Measurements from ENCODE around the gene ITGB8.

DNA sequence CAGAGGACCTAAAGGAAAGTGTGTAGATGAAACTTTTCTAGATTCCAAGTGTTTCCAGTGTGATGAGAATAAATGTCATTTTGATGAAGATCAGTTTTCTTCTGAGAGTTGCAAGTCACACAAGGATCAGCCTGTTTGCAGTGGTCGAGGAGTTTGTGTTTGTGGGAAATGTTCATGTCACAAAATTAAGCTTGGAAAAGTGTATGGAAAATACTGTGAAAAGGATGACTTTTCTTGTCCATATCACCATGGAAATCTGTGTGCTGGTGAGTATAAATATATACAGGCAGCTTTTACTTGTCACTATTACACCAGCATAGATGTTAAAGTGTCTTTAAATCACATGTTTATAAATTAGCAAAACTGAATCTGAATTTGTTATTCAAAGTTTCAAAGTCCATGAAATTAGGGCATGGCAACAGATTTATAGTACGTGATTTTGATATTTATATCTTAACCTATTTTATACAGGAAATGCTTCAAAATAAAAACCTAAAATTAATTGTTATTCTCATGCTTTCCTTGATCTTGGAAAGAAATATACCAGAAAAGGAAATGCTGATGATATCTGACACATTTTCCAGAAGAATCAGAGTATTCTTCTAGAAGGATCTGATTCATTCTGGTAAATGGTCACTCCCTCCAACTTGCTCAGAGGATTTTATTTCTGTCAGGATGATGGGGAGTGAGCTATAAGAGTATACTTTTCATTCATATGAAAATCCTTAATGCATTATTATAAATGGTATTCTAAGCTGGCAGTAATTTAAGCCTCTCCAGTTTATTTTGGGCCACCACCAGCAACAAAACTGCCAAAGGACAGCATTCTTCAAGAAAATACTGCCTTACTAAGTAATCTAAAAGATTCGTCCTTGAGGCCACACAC, 71.4 kb downstream of the ITGB8 start:
- TF ChIP-seq, protein P1, sequence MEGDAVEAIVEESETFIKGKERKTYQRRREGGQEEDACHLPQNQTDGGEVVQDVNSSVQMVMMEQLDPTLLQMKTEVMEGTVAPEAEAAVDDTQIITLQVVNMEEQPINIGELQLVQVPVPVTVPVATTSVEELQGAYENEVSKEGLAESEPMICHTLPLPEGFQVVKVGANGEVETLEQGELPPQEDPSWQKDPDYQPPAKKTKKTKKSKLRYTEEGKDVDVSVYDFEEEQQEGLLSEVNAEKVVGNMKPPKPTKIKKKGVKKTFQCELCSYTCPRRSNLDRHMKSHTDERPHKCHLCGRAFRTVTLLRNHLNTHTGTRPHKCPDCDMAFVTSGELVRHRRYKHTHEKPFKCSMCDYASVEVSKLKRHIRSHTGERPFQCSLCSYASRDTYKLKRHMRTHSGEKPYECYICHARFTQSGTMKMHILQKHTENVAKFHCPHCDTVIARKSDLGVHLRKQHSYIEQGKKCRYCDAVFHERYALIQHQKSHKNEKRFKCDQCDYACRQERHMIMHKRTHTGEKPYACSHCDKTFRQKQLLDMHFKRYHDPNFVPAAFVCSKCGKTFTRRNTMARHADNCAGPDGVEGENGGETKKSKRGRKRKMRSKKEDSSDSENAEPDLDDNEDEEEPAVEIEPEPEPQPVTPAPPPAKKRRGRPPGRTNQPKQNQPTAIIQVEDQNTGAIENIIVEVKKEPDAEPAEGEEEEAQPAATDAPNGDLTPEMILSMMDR (IDR thresholded peaks at IDR 0.05): no peak
- TF ChIP-seq POLR2AphosphoS5 (IDR thresholded peaks at IDR 0.05): no peak
- TF ChIP-seq POLR2A (IDR thresholded peaks at IDR 0.05): no peak

Measured in suprapubic skin (tissue), 4 donors.